GM12873 (cell line): Measurements from ENCODE around the gene ITFG1.

Experiments
- TF ChIP-seq, protein P1 (sequence below): IDR thresholded peaks from 2 replicates; pipeline ENCODE4 v1.5.1; 2012; ENCODE audit warnings: low read depth, mild to moderate bottlenecking, moderate library complexity, low read length, control low read depth; ENCODE audit not compliant: insufficient read depth; ENCODE audit errors: missing control alignments

ITFG1 gene

DNA sequence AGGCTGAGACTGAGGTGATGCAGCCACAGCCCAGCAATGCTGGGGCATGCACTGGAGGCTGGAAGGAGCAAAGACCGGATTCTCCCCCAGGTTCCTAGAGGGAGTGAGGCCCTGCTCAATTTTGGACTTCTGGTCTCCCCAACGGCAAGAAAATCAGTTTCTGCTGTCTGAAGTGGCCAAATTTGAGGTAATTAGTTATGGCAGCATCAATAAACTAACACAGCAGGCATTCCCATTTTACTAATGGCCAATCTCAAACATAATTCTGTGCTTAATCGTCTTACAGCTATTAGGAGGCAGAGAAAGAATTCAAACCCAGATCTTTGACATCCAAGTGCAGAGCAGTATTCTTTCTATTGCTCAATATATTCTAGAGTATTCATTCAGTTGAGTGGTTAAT lies 333.3 kb downstream of the ITFG1 start:
- TF ChIP-seq, protein P1, sequence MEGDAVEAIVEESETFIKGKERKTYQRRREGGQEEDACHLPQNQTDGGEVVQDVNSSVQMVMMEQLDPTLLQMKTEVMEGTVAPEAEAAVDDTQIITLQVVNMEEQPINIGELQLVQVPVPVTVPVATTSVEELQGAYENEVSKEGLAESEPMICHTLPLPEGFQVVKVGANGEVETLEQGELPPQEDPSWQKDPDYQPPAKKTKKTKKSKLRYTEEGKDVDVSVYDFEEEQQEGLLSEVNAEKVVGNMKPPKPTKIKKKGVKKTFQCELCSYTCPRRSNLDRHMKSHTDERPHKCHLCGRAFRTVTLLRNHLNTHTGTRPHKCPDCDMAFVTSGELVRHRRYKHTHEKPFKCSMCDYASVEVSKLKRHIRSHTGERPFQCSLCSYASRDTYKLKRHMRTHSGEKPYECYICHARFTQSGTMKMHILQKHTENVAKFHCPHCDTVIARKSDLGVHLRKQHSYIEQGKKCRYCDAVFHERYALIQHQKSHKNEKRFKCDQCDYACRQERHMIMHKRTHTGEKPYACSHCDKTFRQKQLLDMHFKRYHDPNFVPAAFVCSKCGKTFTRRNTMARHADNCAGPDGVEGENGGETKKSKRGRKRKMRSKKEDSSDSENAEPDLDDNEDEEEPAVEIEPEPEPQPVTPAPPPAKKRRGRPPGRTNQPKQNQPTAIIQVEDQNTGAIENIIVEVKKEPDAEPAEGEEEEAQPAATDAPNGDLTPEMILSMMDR = no peak

GRCh38 chr16:47125757-47126156 lies 335.1 kb downstream of the ITFG1 start:
- TF ChIP-seq, protein P1 = no peak

DNA sequence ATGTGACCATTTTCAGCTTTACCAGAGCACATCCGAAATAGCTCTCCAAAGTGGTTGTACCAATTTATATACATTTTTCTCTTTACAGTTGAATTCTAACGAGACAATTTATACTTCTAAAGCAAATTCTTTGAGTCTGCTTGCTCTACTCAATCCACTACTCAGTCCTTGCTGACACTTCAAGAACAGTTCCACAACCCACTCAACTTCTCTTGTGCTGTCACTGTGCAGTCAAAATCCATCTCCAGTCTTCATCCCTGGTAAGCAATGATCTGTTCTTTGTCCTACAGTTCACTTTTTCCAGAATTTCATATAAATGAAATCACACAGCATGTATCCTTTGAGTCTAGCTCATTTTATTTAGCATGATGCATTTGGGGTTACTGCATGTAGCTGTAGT lies 347.7 kb downstream of the ITFG1 start:
- TF ChIP-seq, protein P1 = no peak

- TF ChIP-seq, protein P1 = peak; percentile 22
Measured at GRCh38 chr16:47110939-47111338, 349.9 kb downstream of the ITFG1 start.

- TF ChIP-seq, protein P1 = no peak
Measured at GRCh38 chr16:47109361-47109760, 351.5 kb downstream of the ITFG1 start.
